ENCODE data around the gene RASA2.

The RASA2 gene, protein sequence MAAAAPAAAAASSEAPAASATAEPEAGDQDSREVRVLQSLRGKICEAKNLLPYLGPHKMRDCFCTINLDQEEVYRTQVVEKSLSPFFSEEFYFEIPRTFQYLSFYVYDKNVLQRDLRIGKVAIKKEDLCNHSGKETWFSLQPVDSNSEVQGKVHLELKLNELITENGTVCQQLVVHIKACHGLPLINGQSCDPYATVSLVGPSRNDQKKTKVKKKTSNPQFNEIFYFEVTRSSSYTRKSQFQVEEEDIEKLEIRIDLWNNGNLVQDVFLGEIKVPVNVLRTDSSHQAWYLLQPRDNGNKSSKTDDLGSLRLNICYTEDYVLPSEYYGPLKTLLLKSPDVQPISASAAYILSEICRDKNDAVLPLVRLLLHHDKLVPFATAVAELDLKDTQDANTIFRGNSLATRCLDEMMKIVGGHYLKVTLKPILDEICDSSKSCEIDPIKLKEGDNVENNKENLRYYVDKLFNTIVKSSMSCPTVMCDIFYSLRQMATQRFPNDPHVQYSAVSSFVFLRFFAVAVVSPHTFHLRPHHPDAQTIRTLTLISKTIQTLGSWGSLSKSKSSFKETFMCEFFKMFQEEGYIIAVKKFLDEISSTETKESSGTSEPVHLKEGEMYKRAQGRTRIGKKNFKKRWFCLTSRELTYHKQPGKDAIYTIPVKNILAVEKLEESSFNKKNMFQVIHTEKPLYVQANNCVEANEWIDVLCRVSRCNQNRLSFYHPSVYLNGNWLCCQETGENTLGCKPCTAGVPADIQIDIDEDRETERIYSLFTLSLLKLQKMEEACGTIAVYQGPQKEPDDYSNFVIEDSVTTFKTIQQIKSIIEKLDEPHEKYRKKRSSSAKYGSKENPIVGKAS

DNA sequence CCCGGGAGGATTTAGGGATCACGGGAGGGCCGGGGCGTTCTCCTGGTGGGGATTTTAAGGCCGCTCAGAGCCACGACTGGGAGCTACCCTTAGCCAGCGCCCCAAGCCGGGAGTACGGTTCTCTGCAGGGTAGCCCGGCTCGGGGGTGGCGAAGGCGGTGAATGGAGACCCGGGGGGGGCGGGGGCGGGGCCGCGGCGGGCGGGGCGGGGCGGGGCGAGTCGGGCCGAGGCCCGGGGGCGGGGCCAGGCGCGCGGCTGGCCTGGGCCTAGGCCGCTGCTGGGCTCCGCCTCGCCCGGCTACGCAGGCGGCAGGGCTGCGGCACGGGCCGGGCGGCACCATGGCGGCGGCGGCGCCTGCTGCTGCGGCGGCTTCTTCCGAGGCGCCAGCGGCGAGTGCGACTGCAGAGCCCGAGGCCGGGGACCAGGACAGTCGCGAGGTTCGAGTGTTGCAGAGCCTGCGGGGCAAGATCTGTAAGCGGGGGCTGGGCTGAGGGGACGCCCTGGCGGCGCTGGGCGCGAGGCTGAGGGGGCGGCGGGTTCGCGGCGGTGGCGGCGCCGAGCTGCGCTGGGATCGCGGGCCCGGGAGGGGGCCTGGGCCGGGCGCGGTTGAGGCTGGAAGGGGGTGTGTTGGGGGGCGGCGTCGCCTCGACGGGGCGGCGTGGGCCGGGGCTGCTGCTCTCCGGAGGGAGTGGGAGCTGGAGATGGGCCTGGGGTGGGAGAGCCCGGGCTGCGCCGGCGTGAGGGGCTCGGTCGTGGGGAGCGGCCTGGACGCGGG lies at the start of gene RASA2:
Gene RASA2, plus strand, starts transcription at position 282 of the 775 bp plus-strand sequence. Its CDS starts 57 bp downstream, at position 339.
- DNase-seq, result peak; percentile 83

DNA sequence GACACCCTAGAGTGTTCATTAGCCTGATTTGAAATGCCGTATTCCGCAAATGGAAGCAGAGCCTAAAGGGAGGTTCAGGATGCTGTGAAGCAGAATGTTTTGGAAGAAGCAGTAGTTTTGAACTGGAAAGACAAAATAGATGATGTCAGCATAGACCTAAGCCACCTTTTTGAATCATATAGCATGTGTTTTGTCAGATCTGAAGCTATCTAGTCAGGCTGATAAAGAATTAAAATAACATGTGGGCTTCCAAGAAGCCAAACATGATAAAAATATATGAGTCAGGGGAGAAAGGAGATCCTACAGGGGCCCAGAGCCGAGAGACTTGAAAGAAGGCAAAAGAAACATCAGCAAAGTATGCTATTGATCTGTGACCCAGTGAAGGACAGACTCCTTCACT lies 47.2 kb upstream of the RASA2 start:
- DNase-seq, result no peak

DNA sequence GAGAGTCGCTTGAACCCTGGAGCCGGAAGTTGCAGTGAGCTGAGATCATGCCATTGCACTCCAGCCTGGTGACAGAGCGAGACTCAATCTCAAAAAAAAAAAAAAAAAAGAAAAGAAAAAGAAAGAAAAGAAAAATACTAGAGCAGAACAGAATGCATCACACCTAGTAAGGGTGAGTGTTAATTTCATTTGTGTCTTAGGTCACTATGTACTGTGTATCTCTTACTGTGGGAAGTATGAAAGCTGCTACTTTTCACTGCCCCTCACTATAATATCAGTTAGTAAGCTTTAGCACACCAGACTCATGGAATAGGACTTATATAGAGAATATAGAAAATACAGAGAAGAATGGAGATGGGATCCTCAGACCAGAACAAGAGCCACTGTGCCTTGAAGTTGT lies 45.9 kb upstream of the RASA2 start:
- no peak for DNase-seq

DNA sequence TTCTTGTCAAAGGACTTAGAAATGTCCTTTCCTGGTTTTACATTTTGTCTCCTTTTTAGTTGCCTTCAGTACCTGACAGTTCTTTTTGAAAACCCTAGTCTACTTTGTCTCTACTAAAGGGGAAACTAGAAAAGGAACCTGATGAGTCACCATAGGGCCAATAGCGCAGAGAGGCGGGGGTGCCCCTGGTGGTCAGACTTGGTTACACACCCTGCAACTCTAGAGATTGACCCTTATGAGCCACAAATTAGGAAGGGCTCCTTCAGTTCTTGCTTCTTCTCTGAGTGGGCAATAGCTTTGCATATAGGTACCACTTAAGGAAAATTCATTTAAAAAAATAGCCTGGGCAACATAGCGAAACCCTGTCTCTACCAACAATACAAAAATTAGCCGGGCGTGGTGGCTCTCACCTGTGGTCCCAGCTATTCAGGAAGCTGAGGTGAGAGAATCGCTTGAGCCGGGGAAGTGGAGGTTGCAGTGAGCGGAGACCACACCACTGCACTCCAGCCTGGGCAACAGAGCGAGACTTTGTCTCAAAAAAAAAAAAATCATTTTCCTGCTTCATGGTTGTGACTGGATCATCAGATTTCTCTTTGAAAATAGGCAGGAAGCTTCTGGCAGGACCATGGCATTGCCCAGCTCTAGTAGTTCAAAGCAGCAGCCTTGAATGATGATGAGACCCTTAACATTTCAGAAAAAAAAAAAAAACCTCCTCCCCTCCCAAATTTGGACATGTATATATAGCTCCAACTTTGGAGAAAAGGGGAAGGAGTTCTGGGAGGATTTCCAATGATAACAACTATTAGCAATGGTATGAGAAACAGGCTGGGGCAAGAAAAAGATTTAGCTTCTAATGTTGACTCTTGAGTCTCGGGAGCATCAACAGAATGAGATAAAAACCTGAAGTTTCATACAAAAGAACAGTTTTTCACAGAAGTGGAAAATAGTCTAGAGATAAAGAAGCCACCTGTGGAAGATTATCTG lies 45.2 kb upstream of the RASA2 start:
- DNase-seq, result peak; percentile 86

DNA sequence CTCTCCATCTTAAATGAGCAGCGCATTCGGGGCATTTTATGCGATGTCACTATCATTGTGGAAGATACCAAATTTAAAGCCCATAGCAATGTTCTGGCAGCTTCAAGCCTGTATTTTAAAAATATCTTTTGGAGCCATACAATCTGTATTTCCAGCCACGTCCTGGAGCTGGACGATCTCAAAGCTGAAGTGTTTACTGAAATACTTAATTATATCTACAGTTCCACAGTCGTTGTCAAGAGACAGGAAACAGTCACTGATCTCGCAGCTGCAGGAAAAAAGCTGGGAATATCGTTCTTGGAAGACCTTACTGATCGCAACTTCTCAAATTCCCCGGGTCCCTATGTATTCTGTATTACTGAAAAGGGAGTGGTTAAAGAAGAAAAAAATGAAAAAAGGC lies 44.4 kb upstream of the RASA2 start:
- no peak for DNase-seq

DNA sequence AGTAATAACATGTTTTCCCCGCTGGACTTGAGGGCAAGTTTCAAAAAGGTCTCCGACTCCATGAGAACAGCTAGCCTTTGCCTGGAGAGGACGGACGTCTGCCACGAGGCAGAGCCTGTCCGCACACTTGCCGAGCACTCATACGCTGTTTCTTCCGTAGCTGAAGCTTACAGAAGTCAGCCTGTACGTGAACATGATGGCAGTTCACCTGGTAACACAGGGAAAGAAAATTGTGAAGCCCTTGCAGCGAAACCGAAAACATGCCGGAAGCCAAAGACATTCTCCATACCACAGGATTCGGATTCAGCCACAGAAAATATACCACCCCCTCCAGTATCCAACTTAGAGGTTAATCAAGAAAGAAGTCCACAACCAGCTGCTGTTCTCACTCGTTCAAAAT lies 43.9 kb upstream of the RASA2 start:
- no peak for DNase-seq

DNA sequence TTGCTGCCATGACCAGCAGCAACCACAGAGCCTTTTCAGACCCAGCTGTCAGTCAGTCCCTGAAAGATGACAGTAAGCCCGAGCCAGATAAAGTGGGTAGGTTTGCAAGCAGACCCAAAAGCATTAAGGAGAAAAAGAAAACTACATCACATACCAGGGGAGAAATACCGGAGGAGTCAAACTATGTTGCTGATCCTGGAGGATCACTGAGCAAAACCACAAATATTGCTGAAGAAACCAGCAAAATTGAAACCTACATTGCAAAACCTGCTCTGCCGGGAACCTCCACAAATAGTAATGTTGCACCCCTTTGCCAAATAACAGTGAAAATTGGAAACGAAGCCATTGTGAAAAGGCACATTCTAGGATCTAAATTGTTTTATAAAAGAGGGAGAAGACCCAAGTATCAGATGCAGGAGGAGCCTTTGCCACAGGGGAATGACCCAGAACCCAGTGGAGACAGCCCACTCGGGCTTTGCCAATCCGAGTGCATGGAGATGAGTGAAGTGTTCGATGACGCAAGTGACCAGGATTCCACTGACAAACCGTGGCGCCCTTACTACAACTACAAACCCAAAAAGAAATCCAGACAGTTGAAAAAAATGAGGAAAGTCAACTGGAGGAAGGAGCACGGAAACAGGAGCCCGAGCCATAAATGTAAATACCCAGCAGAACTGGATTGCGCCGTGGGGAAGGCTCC lies 42.1 kb upstream of the RASA2 start:
- DNase-seq, result peak; percentile 61

DNA sequence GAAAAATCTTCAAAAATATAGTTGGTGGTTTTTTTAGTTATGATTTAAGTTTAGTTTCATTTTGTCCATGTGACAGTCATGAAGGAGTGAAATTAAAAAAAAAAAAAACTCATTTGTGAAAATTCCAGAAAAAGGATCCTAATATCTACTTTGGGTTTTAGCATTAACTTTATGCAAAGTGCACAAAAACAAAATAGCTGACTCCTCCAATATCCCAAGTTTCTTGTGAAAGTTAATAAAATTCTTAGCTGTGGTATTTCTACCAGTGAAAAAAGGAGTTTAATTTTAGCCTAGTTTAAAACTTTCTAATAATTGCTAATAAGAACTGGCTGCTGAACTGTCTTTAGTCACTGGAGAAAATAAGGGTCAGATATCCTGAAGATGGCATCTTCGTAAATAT lies 40.8 kb upstream of the RASA2 start:
- DNase-seq, result no peak

DNA sequence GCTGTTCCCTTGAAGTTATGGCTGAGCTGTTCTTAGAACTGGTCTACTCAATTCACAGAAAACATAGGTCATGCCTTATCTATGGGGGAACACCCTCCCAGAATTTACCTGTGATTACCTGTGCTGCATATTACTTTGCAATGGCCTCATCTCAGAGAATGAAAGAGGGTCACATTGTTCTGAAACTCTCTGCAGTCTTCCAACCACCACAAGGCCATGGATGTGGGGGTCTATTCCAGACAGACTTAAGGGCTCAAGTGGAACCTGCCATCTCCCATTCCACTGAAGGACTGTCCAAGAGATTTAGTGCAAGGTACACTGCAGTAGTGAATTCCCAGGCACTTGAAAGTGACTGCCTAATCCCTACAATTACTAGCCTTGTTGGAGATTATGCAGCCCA lies 40.1 kb upstream of the RASA2 start:
- no peak for DNase-seq

DNA sequence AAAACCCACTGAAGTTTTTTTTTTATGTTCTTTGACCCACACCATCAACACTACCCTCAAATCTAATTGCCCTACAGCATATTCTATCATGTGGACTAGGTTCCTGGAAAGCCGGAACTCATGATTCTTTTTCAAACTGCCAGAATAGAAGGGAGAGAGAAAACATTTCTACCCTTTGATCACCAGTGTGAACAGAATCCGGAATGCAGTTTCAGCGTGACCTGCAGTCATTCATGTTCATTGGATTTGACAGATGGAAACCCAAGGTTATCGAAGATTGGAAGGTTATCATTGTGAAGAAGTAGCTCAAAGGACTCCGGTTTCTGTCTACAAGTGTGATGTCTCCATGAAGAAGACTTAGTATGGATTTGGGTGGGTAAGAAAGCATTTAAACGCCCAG lies 39.4 kb upstream of the RASA2 start:
- no peak for DNase-seq

DNA sequence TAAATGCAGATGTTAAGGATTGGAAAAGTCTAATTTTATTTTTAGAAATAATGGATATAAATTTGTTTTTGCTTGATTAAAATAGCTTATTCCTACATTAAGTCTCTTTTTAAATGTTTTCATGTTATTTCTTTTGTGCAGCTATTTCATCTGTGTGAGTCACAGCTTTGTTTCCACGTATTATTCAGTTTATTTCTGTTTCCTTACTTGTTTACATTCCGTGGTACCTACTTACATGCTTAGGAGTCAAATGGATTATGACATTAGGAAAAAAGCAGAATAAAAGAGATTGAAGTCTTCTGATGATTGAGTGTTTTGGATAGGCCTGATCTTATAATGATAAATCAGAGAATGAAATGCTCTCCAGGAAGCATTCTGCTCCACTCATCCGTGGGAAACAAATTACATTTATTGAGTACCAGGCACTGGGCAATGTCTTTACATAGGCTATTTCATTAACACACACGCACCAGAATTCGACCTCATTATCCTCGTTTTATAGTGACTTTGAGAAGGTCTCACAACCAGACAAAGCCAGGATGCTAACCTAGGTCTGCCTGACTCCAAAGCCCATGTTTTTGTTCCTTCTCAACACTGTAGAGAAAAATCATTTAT lies 38.1 kb upstream of the RASA2 start:
- no peak for DNase-seq

DNA sequence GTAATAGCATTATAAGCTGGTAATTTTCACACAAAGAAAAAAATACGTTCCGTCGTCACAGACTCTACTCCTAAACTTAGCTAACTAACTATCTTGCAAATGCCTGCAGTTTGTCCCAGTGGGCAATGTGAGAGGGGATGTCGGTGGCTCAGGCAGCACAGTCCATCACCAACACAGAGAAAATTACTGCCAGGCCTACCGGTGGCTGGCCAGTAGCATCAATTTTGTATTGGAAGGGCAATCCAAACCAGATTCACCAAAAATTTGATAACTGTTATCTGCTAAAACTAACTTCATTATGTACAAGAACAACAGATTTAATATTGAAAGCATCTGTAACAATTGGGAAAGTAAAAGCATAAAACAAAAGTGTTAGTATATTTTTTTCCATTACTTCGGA lies 37.4 kb upstream of the RASA2 start:
- DNase-seq, result no peak

DNA sequence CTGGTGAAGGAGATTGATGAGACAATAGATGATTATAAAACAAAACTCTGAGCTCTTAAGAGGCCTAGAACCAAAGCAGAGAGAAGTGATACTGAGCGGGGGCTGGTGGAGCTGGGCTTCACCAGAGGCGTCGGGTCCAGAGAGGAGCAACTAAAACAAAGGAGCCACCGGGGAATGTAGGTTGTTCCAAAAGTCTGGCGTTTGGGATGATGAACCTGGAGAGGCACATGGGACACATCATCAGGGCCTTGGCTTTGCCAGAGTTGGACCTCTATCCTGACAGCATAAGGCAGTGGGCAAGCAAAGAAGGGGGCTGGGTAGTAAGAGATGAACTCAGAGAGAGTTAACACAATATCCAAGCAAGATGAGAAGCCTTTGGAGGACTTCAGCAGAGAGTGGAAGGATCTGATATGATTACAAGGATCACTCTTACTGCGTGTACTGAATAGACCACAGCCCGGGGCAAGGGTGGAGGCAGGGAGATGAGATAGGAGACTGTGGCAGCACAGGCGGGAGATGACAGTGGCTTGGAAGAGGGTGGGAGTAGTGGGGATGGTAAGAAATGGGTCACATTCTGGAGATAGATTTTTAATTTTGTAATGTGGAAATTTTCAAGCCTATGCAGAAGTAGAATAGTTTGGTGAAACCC lies 36.0 kb upstream of the RASA2 start:
- no peak for DNase-seq

DNA sequence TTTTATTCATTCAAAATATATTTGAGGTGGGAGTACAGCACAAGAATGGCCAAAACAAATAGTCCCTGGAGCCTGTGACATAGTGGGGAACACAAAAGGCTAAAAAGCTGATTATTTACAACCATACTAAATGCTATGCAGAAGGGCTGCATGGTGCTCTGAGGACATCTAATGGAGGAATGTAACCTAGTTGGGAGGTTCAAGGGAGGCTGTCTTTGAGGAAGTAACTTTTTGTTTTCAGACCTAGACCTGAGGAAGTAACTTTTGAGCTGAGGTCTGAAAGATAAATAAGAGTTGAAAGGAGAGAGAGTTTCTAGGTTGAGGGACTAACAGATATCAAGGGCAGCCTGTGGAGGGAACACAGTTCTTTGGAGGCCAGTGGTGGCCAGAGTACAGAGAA lies 34.8 kb upstream of the RASA2 start:
- peak; percentile 74 for DNase-seq

DNA sequence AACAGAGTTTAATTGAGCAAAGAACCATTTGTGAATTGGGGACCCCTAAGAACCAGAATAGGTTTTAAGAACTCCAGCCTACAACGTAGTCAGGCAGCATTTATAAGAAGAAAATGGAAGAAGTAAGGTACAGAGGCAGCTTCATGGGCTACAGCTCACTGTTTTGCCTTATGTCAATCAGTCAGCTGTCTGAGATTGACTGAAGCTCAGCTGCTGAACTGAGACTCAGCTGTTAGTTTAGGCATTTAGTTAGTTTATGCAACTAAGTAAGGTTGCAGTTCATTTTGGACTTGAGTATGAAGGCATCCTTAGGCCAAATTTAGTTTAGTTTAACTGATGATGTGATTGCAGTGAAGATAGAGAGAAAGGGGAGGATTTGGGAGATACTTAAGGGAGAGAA lies 34.1 kb upstream of the RASA2 start:
- no peak for DNase-seq

DNA sequence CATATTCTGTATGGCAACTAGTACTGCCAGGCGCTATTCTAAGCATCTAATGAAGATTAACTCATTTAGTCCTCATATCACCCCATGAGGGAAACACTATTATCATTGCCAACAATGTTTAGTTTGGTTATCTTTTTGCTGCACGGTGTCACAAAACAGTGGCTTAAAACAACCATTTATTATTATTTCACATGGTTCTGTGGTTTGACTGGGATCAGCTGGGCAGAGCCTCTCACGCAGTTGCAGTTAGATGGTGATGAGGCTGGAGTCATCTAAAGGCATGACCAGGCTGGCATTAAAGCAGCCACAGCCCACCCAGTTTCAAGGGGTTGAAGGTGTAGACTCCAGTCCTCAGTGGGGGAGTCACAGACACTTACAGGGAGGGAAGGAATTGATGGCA lies 32.8 kb upstream of the RASA2 start:
- no peak for DNase-seq

DNA sequence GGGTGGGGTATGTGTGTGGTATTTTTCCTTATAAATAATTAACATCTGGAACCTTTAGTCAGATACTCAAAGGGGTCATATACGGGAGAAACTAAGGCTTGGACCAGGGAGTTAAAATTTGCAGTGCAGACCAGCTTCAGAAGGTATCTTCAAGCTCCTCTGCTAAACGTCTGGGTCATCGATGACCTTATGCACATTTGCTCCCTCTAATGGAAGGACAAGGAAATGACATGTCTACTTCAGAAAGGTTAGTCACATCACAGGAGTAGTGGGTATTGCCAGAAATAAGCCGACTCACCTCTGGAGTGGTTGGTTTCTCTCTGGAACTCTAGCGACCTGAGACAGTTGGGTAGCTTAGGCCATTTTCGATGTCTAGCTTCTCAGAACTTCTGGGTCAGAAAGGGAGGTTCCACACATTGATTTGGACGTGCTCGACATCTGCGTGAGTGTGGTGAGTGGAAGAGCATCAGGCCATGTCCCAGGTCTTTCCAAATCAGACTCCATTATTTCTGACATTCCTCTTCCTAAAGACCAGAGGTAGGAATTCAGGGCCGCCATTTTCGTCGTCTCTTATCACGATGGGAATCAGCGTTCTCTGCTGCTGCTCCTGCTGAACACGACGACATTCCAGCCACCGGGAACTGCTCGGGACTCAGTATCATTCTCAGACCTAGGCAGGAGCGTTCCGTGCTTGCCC lies 31.8 kb upstream of the RASA2 start:
- DNase-seq, result peak; percentile 87

DNA sequence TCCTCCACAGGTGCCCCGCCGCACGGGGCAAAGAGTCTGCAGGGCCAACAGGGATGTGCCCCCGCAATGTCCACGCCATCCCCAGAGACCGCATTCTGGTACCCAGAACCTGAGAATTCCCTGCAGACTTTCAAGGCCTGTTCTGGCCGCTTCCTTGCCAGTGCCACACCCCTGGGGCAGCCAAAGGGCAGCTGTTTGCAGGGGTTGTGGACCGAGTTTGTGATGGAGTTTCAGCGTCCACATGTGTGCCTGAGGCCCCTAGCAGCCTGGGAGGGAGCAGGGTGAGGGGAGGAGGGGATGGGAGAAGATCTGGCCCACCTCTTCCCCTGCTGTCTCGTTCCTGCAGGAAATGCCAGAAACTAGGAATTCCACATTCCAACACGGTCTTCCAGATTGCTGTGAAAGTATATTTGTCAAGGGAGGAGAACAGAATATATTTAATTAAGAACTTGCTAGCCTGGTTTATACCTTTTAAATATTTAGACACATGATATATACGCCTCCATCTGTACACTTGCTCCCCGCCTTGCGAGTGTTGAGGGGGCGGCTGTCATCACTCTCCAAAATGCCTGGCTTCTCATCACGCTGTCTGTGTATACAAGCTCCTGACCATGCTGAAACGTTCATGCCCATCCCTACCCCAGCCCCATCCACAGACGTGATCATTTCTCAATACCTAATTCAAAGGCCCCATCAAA lies 31.1 kb upstream of the RASA2 start:
- DNase-seq, result peak; percentile 80

DNA sequence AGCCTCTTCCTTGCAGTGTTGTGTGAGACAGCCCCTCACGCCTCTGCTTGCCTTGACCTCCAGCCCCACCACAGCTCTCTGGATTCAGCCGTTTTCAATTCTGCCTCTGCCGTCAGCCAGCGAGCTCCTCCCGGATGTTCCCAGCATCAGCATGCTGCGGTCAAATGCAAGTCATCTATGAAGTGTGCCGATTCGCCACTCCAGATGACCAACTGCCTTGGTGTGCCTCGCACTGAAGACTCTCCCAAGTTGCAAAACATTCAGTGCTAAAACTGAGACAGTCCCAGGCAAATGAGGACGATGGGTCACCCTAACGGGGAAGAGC lies 30.6 kb upstream of the RASA2 start:
- DNase-seq, result peak; percentile 90
